ENCODE measurements around the gene KDM4B. TPM values are rescaled to one million over a fixed set of nuclear protein-coding genes. Genes with fewer than 3 reads are reported as not detected.

KDM4B gene
- 10 to 100 TPM; 46.3 to 46.6 TPM for total RNA-seq

DNA sequence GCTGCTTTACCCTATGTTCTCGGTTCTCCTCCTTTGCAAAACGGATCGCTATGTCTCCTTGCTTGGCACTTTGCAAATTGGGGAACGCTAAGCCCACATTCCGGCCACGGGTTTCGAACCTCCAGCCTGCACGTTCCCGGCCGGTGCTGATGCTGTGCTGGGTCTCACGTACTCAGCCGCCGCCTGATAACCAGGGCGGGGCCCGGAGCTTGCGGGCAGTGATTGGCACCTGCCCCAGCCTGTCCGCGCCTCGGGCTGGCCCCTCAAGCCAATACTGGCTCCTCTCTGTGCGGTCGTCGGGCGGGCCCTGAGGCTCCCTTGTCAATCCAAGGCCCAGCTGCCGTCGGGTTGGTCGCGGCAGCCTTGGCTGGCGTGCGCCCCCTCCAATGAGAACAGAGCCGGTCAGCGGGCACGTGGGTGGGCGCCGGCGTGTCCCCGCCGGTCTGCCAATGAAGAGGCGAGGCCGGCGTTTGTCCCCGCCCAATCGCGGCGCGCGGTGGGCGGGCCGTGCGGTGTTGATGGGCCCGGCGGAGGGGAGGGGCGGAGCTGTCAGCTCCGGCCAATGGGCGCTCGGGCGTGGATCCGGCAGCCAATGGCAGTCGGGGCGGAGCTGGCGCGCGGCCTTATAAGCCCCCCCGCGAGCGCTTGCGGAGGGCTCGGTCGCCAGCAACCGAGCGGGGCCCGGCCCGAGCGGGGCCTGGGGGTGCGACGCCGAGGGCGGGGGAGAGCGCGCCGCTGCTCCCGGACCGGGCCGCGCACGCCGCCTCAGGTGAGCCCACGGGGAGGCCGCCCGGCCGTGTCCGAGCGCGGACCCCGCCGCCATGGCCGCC lies at the start of gene KDM4B:
TSS of gene KDM4B (plus strand) at position 652 of the 830 bp plus-strand sequence. CDS start 63,778 bp downstream, outside the sequence.
- POLR2A ChIA-PET, result interaction anchor here (0.7 to 1.9 kb wide), 7 partner anchors 10 to 722 kb away, joined by 3 to 7 read pairs (median 3); no protein-coding TSS in a partner anchor
- TF ChIP-seq CTCF (IDR thresholded peaks at IDR 0.05), result no peak

GRCh38 chr19:4922530-4923275 lies 46.2 kb upstream of the KDM4B start:
- POLR2A ChIA-PET, result interaction anchor here (0.9 kb wide), 1 partner anchor 20 kb away, joined by 3 read pairs; no protein-coding TSS in a partner anchor
- Mint-ChIP-seq H3K9me3 (no peaks in the 10 kb centered on the region), H3K27me3 (no peaks in the 10 kb centered on the region), H3K36me3 (ENCODE audit: low read depth) (peaks cover 56% of the 10 kb centered on the region), H3K4me3 (no peak overlapping the region), H3K27ac (no peak overlapping the region), H3K4me1 (ENCODE audit: low read depth) (peaks cover 11% of the 10 kb centered on the region)
- ATAC-seq (no peak), DNase-seq (no peak)
- TF ChIP-seq CTCF (IDR thresholded peaks at IDR 0.05), result no peak
- intact Hi-C loops (cut with micrococcal nuclease), result no loop called here
- CTCF ChIA-PET, result no interaction called here

More for the DNA sequence above, at the start of gene KDM4B:
- H3K9me3 Mint-ChIP-seq, result no peaks in the 10 kb centered on the region
- peaks cover 36% of the 10 kb centered on the region for H3K4me1 Mint-ChIP-seq (ENCODE audit: low read depth)
- peak within 1 kb of the TSS; percentile 96 for H3K27ac Mint-ChIP-seq
- no peaks in the 10 kb centered on the region for H3K27me3 Mint-ChIP-seq
- ATAC-seq (peak; percentile 95), DNase-seq (peak; percentile 99)
- H3K36me3 Mint-ChIP-seq (ENCODE audit: low read depth), result peaks cover 16% of the 10 kb centered on the region
- H3K4me3 Mint-ChIP-seq, result peak within 1 kb of the TSS; percentile 95
- CTCF ChIA-PET, result interaction anchor here (1.6 to 5.6 kb wide), 3 partner anchors 56 to 159 kb away, joined by 5 to 30 read pairs (median 10); no protein-coding TSS in a partner anchor
- intact Hi-C loops (cut with micrococcal nuclease), result no loop called here

DNA sequence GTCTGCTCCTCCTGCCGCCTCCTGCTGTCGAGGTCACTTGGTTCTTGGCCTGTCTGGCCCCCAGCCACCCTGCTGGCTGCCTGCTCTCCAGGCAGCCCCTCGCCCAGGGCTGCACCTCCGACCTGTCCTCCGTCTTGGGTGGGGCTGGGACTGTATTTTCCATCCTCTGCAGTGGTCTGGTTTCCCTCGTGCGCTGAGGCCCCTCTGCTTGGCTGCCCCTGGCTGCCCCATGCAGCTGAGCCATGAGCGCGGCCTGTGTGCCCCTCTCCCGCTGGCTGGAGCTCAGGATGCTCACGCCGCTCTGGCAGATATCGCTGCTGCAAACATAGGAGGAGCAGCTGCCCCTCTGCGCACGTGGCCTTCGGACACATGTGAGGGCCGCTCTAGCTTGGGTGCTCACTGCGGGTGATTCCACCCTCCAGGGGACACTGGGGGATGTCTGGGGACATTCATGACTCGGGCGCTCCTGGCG lies 45.6 kb upstream of the KDM4B start:
- H3K27me3 Mint-ChIP-seq, result no peaks in the 10 kb centered on the region
- ATAC-seq (no peak), DNase-seq (no peak)
- H3K27ac Mint-ChIP-seq, result no peak overlapping the region
- no peak overlapping the region for H3K4me3 Mint-ChIP-seq
- POLR2A ChIA-PET, result no interaction called here
- H3K36me3 Mint-ChIP-seq (ENCODE audit: low read depth), result peaks cover 53% of the 10 kb centered on the region
- H3K4me1 Mint-ChIP-seq (ENCODE audit: low read depth), result peaks cover 9% of the 10 kb centered on the region
- no peaks in the 10 kb centered on the region for H3K9me3 Mint-ChIP-seq
- no peak for TF ChIP-seq CTCF (IDR thresholded peaks at IDR 0.05)
- intact Hi-C loops (cut with micrococcal nuclease), result no loop called here
- CTCF ChIA-PET, result no interaction called here

DNA sequence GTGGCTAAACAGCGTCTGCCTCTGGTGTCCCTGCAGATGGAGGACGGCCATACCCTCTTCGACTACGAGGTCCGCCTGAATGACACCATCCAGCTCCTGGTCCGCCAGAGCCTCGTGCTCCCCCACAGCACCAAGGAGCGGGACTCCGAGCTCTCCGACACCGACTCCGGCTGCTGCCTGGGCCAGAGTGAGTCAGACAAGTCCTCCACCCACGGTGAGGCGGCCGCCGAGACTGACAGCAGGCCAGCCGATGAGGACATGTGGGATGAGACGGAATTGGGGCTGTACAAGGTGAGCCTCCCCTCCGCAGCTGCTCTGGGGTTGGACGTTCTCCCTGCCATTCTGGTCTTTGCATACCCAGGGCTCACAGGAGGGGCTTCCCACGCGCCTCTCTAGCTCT lies 39.7 kb upstream of the KDM4B start:
- H3K27me3 Mint-ChIP-seq, result no peaks in the 10 kb centered on the region
- ChIA-PET CTCF (no interaction called here), POLR2A (interaction anchor here (1.1 to 6.5 kb wide), 4 partner anchors 12 to 19 kb away, joined by 3 to 48 read pairs (median 4); no protein-coding TSS in a partner anchor)
- intact Hi-C loops (cut with micrococcal nuclease), result no loop called here
- H3K4me1 Mint-ChIP-seq (ENCODE audit: low read depth), result peaks cover 9% of the 10 kb centered on the region
- H3K4me3 Mint-ChIP-seq, result no peak overlapping the region
- ATAC-seq (no peak), DNase-seq (no peak)
- TF ChIP-seq CTCF (IDR thresholded peaks at IDR 0.05), result no peak
- H3K9me3 Mint-ChIP-seq, result no peaks in the 10 kb centered on the region
- H3K27ac Mint-ChIP-seq, result no peak overlapping the region
- peaks cover 50% of the 10 kb centered on the region for H3K36me3 Mint-ChIP-seq (ENCODE audit: low read depth)
